ENCODE data around the gene SH2B3.

- TF ChIP-seq EZH2 (optimal IDR thresholded peaks at IDR 0.05; ENCODE audit: low read depth, low read length) = no peak
- no peak for TF ChIP-seq CTCF (IDR thresholded peaks at IDR 0.05; ENCODE audit: low read length)
- no peak for TF ChIP-seq EZH2phosphoT487 (IDR thresholded peaks at IDR 0.05; ENCODE audit: low read length)
These were observed 32.8 kb downstream of the SH2B3 start for GRCh38 chr12:111438481-111438880.
